Epithelial cell of prostate (primary cell): ENCODE measurements around the gene IFTAP.

Experiments
- DNase-seq: peaks from one replicate; pipeline ENCODE4 v3.0.0-alpha.2; 2011; ENCODE audit warnings: low read depth, low spot score
- H3K27ac ChIP-seq: fragments of 450-650 bp; 2 replicates; pipeline ENCODE4 v1.5.1; 2017; ENCODE audit warnings: mild to moderate bottlenecking

Gene IFTAP

GRCh38 chr11:36591433-36591832 lies 2.9 kb upstream of the IFTAP start:
- H3K27ac ChIP-seq, result no peak overlapping the region
- DNase-seq, result no peak

- H3K27ac ChIP-seq, result no peak overlapping the region
- DNase-seq, result no peak
These were observed 2.6 kb downstream of the IFTAP start for GRCh38 chr11:36596880-36597279.

- H3K27ac ChIP-seq, result no peak within 1 kb of the TSS
These were observed 3.7 kb downstream of the IFTAP start, which contains the start of gene RAG2 for GRCh38 chr11:36598051-36598450. TSS of gene RAG2 (minus strand) at chr11:36598236. CDS start at chr11:36594168, 4,068 bp downstream.

GRCh38 chr11:36600180-36600579 lies 5.9 kb downstream of the IFTAP start:
- no peak overlapping the region for H3K27ac ChIP-seq
- DNase-seq, result no peak

More at GRCh38 chr11:36598051-36598450, 3.7 kb downstream of the IFTAP start, which contains the start of gene RAG2:
- no peak for DNase-seq

- DNase-seq, result no peak
- H3K27ac ChIP-seq, result no peak overlapping the region
These were observed 6.9 kb downstream of the IFTAP start for GRCh38 chr11:36601155-36601554.

- no peak for DNase-seq
- no peak overlapping the region for H3K27ac ChIP-seq
These were observed 7.8 kb downstream of the IFTAP start for GRCh38 chr11:36602135-36602534.

GRCh38 chr11:36605221-36606216 lies 11.2 kb downstream of the IFTAP start:
- no peak for DNase-seq
- H3K27ac ChIP-seq, result no peak overlapping the region

GRCh38 chr11:36608491-36609199 lies 14.3 kb downstream of the IFTAP start:
- H3K27ac ChIP-seq, result no peak overlapping the region
- DNase-seq, result no peak

GRCh38 chr11:36609383-36609782 lies 15.1 kb downstream of the IFTAP start:
- no peak overlapping the region for H3K27ac ChIP-seq
- DNase-seq, result no peak

- H3K27ac ChIP-seq, result no peak overlapping the region
- DNase-seq, result no peak
These were observed 21.5 kb downstream of the IFTAP start for GRCh38 chr11:36615826-36616225.

- DNase-seq, result no peak
- no peak overlapping the region for H3K27ac ChIP-seq
These were observed 23.5 kb downstream of the IFTAP start for GRCh38 chr11:36617543-36618362.

GRCh38 chr11:36618363-36619047 lies 24.2 kb downstream of the IFTAP start:
- DNase-seq, result no peak
- H3K27ac ChIP-seq, result no peak overlapping the region

- H3K27ac ChIP-seq, result no peak overlapping the region
These were observed 25.2 kb downstream of the IFTAP start for GRCh38 chr11:36619502-36619901.

GRCh38 chr11:36620246-36620645 lies 25.9 kb downstream of the IFTAP start:
- H3K27ac ChIP-seq, result no peak overlapping the region
- no peak for DNase-seq

More at GRCh38 chr11:36619502-36619901, 25.2 kb downstream of the IFTAP start:
- no peak for DNase-seq

- no peak for DNase-seq
- no peak overlapping the region for H3K27ac ChIP-seq
These were observed 28.3 kb downstream of the IFTAP start for GRCh38 chr11:36622431-36623136.

GRCh38 chr11:36623494-36623893 lies 29.2 kb downstream of the IFTAP start:
- H3K27ac ChIP-seq, result no peak overlapping the region
- DNase-seq, result no peak

GRCh38 chr11:36627006-36627405 lies 32.7 kb downstream of the IFTAP start:
- no peak overlapping the region for H3K27ac ChIP-seq
- no peak for DNase-seq

GRCh38 chr11:36627471-36627870 lies 33.2 kb downstream of the IFTAP start:
- no peak overlapping the region for H3K27ac ChIP-seq
- no peak for DNase-seq

GRCh38 chr11:36628141-36628540 lies 33.8 kb downstream of the IFTAP start:
- no peak for DNase-seq
- no peak overlapping the region for H3K27ac ChIP-seq
